ENCODE data around the gene RASL11B.

The RASL11B gene

GRCh38 chr4:52852711-52853110, 9.4 kb upstream of the RASL11B start:
- TF ChIP-seq POLR2A (IDR thresholded peaks at IDR 0.05; ENCODE audit: low read length) (no peak), GATA1 (IDR thresholded peaks at IDR 0.05; ENCODE audit: low read depth, low read length) (no peak)
- DNase-seq = no peak

- DNase-seq = no peak
- no peak for TF ChIP-seq GATA1 (IDR thresholded peaks at IDR 0.05; ENCODE audit: low read depth, low read length)
- TF ChIP-seq POLR2A (IDR thresholded peaks at IDR 0.05; ENCODE audit: low read length) = no peak
These were observed 8.8 kb upstream of the RASL11B start for GRCh38 chr4:52853351-52853750.

- DNase-seq = no peak
- TF ChIP-seq GATA1 (IDR thresholded peaks at IDR 0.05; ENCODE audit: low read depth, low read length) = no peak
- TF ChIP-seq POLR2A (IDR thresholded peaks at IDR 0.05; ENCODE audit: low read length) = no peak
These were observed 5.3 kb upstream of the RASL11B start for GRCh38 chr4:52856801-52857200.

DNA sequence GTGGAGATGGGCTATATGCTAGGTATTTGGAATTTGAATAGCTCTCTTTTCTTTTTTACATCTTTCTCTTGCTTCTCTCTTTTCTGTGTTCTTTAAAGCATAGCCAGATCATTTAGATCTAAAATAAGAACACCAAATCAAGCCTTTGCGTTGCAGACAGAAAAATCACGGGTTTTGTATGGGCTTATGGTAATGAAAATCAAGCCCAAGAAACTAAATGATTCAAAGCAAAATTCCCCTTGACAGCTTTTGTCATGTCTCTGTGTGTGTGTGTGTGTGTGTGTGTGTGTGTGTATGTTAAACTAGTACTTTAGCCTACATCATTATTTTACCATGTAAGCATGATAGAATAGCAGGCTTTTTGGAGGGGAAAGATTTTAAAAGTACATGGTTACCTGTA, 1.8 kb upstream of the RASL11B start:
- no peak for TF ChIP-seq GATA1 (IDR thresholded peaks at IDR 0.05; ENCODE audit: low read depth, low read length)
- no peak for TF ChIP-seq POLR2A (IDR thresholded peaks at IDR 0.05; ENCODE audit: low read length)
- DNase-seq = no peak

GRCh38 chr4:52861171-52861823, 820 bp upstream of the RASL11B start:
- TF ChIP-seq GATA1 (IDR thresholded peaks at IDR 0.05; ENCODE audit: low read depth, low read length) (no peak), POLR2A (IDR thresholded peaks at IDR 0.05; ENCODE audit: low read length) (no peak)

GRCh38 chr4:52862639-52863161, 583 bp downstream of the RASL11B start:
- no peak for DNase-seq
- TF ChIP-seq POLR2A (IDR thresholded peaks at IDR 0.05; ENCODE audit: low read length) = no peak
- no peak for TF ChIP-seq GATA1 (IDR thresholded peaks at IDR 0.05; ENCODE audit: low read depth, low read length)

More at GRCh38 chr4:52861171-52861823, 820 bp upstream of the RASL11B start:
- no peak for DNase-seq

DNA sequence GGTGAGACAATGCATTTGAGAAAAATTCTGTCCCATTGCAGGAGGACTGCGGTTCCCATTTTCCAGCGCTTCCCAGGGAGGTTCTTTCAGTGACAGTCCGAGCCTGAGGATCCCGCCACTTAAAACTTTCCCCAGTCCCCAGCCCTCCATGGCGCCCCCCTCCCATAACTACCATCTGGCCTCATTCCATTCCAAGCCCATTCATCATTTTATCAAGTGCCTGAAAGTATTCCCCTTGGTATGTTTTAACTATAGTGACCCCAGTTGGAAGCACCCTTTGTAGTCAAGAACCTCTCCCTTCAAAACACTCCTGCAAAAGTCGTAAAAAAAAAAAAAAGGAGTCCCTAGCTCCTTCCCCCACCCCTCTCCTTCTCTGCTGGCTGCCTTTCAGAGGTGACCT, 1.2 kb downstream of the RASL11B start:
- no peak for DNase-seq
- no peak for TF ChIP-seq POLR2A (IDR thresholded peaks at IDR 0.05; ENCODE audit: low read length)
- no peak for TF ChIP-seq GATA1 (IDR thresholded peaks at IDR 0.05; ENCODE audit: low read depth, low read length)

GRCh38 chr4:52864793-52865192, 2.7 kb downstream of the RASL11B start:
- DNase-seq = no peak
- TF ChIP-seq GATA1 (IDR thresholded peaks at IDR 0.05; ENCODE audit: low read depth, low read length) (no peak), POLR2A (IDR thresholded peaks at IDR 0.05; ENCODE audit: low read length) (no peak)

DNA sequence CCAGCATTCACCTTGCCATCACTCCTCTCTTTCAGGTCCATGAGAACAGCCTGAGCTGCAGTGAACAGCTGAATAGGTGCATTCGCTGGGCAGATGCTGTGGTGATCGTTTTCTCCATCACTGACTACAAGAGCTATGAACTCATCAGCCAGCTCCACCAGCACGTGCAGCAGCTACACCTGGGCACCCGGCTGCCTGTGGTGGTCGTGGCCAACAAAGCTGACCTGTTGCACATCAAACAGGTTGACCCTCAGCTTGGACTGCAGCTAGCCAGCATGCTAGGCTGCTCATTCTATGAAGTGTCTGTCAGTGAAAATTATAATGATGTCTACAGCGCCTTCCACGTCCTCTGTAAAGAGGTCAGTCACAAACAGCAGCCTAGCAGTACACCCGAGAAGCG, 3.2 kb downstream of the RASL11B start:
- DNase-seq = no peak
- no peak for TF ChIP-seq GATA1 (IDR thresholded peaks at IDR 0.05; ENCODE audit: low read depth, low read length)
- no peak for TF ChIP-seq POLR2A (IDR thresholded peaks at IDR 0.05; ENCODE audit: low read length)

GRCh38 chr4:52866734-52867133, 4.6 kb downstream of the RASL11B start:
- no peak for DNase-seq
- TF ChIP-seq POLR2A (IDR thresholded peaks at IDR 0.05; ENCODE audit: low read length) = no peak
- no peak for TF ChIP-seq GATA1 (IDR thresholded peaks at IDR 0.05; ENCODE audit: low read depth, low read length)

- no peak for TF ChIP-seq GATA1 (IDR thresholded peaks at IDR 0.05; ENCODE audit: low read depth, low read length)
- TF ChIP-seq POLR2A (IDR thresholded peaks at IDR 0.05; ENCODE audit: low read length) = no peak
- DNase-seq = no peak
These were observed 5.0 kb downstream of the RASL11B start for GRCh38 chr4:52867163-52867562.

GRCh38 chr4:52868133-52868532, 6.0 kb downstream of the RASL11B start:
- DNase-seq = no peak
- TF ChIP-seq POLR2A (IDR thresholded peaks at IDR 0.05; ENCODE audit: low read length) (no peak), GATA1 (IDR thresholded peaks at IDR 0.05; ENCODE audit: low read depth, low read length) (no peak)

- TF ChIP-seq GATA1 (IDR thresholded peaks at IDR 0.05; ENCODE audit: low read depth, low read length) (no peak), POLR2A (IDR thresholded peaks at IDR 0.05; ENCODE audit: low read length) (no peak)
- DNase-seq = no peak
These were observed 7.1 kb downstream of the RASL11B start for GRCh38 chr4:52869196-52869595.

DNA sequence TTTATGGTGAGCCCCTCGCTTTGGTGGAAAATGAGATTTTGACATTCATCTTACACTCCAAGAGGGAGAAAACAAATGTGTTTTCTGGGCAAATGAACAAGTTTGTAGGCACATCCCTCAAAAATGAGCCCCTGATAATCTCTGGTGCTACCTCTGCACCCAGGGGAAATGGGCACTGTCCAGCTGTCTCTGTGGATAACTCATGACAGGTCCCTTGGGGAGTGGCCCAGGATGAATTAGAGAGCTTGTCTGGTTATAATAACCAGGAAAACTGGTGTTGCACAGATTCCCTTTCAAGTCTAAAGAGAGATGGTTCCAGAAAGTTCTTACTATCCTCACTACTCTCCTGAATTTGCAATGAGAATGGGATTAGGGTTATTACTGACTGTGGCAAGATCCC, 7.5 kb downstream of the RASL11B start:
- no peak for DNase-seq
- TF ChIP-seq POLR2A (IDR thresholded peaks at IDR 0.05; ENCODE audit: low read length) (no peak), GATA1 (IDR thresholded peaks at IDR 0.05; ENCODE audit: low read depth, low read length) (no peak)

DNA sequence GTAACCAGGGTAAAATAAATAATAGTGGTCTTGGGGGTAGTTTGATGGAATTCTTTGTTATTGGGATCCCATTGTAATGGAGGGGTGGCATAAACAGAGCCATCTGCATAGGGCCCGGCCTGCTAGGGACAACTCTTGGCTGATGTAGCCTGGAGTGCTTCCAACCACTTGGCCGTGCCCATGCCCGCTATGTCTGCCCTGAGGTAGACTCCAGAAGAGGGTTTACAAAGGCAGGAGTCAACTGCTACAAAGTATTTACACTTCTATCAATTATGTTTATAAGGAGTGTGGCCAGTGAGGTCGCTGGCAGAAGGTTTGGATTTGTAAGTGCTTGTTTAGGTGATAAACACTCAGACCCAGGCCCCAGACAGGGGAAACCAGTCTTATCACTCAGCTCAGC, 8.1 kb downstream of the RASL11B start:
- DNase-seq = no peak
- TF ChIP-seq POLR2A (IDR thresholded peaks at IDR 0.05; ENCODE audit: low read length) = no peak
- no peak for TF ChIP-seq GATA1 (IDR thresholded peaks at IDR 0.05; ENCODE audit: low read depth, low read length)
